GM19193 (cell line): ENCODE results near the gene PCDH19.

Experiments
- POLR2A ChIP-seq: IDR thresholded peaks from 4 replicates; pipeline ENCODE4 v1.6.1; 2011; ENCODE audit not compliant: insufficient read depth, insufficient read length; ENCODE audit errors: extremely low read depth

PCDH19 gene

DNA sequence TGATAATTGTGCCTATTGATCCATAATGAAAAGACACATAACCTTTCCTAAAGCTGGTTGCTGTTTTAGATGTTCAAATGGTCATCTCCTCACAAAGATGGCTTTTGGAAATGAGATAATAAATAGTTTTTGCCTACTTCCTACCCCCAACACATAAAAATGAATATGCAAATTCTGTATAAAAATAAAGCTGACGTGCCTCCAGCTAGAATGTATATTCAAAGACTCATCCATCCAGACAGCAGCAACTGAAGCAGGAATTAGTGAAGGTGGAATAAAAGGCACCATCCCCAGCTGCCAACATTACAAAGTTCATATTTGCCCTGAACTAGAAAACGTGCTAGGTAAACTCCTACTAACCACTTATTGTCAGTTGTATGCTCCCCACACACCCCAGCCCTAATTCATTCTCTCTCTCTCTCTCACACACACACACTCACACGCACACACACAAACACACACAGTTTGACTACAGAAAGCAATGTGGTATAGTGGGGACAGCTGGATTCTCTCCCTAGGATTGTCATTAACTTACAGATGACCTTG is 53.6 kb downstream of the PCDH19 start:
- TF ChIP-seq POLR2A, result no peak

- no peak for TF ChIP-seq POLR2A
These were observed 54.4 kb downstream of the PCDH19 start for GRCh38 chrX:100355680-100356079.

- TF ChIP-seq POLR2A, result no peak
These were observed 56.7 kb downstream of the PCDH19 start for GRCh38 chrX:100353326-100353725.

DNA sequence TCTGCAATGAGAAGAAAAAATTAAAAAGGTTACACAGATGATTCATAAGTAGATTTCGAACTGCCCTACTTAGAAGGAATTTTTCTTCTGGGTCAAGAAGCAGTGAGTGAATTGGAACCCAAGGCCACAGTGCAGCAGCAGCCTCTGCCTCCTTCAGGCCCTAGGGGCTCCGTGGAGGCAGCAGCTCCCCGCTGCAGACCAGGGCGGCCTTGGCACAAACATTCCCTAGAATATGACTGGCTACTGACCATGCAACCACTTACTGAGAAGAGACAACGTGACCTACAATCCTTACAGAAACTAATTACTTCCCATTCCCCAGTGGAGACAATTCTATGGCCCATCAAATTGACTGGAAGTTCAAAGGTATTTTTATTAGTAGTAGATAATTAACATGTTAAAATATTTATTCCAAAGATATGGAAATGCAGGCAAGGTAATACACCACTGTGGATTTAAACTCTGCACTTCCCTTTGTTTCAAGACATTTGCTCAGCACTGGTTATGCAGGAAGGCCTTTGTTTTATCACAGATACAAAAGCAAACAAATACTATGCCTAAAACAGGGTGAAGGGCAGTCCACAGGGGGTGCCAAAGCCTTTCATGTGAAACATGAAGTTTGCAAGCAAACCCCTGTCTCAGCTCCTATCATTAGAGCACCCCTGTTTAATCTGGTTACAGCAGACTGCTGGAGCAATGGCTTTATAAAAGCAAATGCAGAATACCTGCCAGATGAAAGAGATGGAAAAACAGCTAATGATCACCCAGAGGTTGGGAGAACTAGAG is 59.2 kb downstream of the PCDH19 start:
- no peak for TF ChIP-seq POLR2A

DNA sequence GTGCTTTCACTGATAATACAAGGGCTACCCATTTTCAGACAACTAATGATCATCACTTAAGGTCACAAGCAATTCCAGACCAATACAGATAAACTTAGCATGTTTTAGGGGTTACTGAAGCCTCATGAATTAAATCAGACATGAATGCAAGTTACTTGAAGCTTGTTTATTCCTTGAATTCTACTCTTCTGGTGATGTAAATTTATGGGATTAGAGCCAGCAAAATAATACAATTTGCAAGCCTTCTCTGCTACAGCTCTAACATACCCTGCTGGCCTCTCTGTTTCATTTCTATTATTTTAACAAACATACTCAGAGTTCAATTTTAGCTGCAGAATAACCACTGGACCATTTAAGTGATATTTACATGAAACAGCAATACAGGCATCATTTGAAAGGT is 60.7 kb downstream of the PCDH19 start:
- TF ChIP-seq POLR2A, result no peak

DNA sequence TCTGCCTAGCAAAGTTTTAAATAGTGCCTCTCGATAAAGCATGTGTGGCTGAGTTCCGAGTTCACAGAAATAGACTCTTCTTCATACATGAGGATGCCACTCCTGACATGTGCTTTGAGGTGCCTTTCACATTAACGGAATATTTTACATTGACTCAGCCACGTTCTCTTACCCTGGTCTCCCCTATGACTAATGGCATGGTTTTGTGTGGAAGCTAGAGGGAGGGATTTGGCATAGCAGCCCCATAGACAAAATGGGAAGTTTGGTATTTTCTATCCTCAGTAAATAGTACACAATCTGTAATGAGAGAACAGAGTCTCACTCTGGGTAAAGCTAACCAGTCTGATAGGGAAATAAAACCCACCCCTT is 68.9 kb downstream of the PCDH19 start:
- no peak for TF ChIP-seq POLR2A

DNA sequence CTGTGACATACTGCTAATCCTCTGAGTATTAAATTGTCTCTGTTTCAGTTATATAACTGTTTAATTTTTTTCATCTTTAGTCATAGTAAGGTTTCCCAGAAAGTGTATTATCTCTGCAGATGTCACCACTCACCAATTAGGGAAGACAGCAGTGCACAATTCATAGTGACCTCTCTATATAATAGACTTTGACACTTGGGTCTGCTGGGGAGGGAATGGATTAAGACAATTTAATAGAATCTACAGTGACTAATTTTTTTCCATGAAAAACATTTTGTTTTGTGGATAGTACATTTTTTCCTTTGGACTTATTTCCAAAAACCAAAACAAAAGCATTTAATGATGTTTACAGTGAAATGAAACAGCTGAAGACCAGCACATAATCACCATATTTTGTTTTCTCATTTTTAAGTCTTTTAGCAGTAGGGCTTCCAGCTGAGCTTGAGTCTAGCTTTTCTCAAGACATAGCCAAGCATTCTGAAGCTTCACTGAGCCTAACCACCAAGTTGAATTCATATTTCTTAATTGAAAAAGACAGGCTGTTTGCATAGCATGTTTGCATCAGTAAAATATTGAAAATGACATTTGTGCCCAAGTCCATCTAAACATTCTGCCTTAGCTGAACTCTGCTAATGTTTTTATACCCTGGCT is 69.5 kb downstream of the PCDH19 start:
- no peak for TF ChIP-seq POLR2A

DNA sequence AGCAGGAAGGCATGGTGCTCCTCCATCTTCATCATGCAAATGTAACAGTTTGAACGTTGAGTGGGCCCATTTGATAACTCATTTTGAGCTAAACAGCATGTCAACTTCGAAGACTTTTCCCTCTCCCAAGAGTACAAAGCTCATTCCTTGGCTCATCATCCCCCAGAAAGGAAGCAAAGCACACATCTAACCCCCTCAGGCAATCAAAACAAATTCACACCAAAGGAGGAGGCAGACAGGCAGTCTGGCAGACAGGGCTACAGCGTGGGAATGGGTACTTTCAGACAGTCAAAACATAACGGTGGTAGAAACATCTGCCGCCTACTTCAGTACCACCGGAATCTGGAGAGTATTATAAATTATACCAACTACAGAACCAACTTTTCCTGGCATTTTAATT is 81.7 kb downstream of the PCDH19 start:
- no peak for TF ChIP-seq POLR2A

DNA sequence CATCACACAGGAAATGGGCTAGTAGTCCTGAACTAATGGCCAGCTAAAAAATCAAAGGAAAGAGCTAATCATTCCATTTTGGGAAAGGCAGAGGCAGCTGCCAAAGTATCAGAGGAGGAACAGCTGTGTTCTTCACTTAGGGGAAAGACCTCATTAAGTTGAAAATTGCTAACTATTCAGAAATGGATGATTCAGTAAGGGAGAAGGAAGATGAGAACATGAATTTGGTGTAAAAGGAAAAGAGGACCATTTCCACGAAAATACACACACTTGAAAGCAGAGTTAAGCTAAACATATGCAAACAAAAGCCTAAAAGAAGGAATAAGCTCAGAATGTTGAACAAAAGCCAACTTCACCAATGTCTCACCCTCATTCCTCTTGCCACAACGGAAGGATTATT is 90.4 kb downstream of the PCDH19 start:
- TF ChIP-seq POLR2A, result no peak

DNA sequence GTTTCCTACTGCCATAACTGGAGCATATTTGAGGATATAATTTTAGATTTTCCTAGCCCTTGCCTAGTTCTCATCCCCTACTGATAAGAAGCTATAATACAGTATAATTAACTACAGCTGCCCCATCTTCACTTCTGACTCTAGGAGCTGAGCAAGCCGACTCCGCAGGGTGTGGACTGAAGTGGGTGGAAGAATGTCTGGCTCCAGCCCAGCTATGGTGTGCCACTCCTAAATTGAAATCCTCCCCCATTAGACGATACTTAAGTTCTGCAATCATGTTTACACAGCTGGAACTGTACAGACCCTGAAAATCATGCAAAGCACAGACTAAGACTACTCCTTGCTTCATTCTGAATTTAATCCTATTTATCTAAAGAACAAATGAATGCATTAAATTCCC is 93.1 kb downstream of the PCDH19 start:
- TF ChIP-seq POLR2A, result no peak

DNA sequence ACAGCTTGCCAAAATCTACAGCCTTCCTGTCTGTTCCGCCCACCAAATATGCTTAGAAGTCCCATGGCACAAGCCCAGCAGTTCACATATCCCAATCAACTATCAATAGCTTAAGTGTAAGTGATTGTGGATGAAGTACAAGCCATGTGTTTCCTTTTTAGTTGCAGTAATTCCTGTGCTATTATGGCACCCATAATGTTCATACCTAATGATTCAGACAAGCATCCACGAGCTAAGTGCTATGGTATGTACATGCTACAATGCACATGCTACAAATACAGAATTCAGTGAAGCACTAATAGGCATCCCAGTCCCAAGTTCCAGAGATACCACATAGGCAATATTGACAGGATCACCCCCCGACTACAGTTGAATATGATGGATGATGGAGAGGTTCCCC is 94.5 kb downstream of the PCDH19 start:
- TF ChIP-seq POLR2A, result no peak

- TF ChIP-seq POLR2A, result no peak
These were observed 110.5 kb downstream of the PCDH19 start for GRCh38 chrX:100299559-100299958.

DNA sequence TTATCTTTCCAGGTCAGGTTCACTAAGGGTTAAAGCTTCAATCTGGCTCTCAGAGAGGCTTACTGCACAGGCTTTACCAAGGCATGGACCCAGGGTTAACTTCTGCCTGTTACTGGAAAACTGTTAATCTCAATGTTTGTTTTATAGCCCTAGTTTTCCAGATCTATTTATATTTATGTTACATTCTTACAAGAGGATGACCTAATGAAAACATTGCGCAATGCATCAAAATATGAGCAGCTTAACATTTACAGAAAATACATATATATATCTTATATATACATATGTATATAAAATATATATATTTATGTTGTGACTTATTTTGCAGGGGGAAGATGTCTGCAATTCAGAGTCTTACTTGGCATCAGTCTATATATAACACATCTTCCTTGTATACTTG is 112.3 kb downstream of the PCDH19 start:
- no peak for TF ChIP-seq POLR2A

DNA sequence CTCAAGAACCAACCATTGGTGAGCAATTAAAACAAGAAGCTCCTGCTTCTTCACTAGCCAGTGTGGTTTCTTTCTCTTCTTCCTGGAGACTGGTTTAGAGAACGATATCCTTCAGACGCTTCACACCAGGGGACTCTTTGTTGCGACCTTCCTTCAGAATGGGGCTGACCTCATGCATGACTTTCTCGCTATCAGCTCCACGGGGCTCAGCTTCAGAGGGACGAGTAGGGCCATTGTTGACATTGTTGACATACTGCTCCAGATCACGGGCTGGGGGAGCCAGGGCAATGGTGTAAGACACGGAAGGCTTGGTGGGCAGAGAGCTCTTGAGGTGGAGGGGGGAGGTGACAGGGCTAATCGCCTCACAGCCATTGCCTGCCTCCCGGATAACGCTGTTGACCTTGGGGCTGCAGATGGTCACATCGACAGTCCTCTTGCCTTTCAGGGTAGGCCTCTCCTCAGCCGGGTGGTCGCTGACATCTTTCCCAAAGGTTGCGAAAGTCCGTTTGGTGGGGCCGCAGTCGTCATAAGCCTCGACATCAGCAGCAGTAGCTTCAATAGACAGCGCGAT is 113.8 kb downstream of the PCDH19 start:
- no peak for TF ChIP-seq POLR2A

DNA sequence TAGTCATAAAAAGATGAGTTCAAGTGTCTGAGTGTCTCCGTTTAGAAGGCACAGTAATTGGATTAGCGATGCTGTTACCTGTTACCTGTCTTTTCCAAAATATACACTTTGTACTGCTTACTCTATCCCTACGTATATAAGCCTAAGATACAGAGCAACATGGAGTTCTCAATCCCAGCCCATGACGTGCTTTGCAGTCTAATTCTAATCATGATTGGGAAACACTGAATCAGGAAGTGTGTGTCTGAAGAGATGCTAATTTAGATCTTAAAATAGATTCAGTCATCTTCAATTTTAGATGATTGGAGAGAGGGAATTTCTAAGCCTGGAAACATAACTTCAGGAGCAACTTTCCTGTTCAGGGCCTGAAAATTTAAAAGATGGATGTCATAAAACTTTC is 115.1 kb downstream of the PCDH19 start:
- no peak for TF ChIP-seq POLR2A

DNA sequence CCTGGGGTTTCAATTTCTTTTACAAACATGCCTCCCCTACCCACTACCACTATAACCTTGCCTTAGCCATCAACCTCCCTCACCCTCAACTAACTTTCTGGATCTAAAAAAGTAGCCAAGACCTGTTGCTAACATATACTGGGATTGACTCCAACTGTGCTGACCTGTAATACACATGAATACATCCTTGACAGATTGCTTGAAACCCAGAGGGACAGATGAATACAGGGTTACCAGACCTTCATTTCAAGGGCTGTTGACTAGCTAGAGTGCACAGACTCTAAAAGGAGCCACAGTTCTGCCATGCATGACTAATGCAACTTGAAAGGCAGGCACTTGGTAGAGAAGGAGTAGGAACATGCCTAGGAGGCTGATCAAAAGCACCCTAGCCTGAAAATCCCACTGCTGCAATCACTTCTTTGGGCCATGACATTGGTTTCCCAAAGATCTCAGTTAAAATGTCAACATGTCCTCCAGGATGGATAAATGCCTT is 121.0 kb downstream of the PCDH19 start:
- TF ChIP-seq POLR2A, result no peak
